NCI-H1694 (cell line): ENCODE measurements around the gene C10orf67.
"Not testable (repeated sequence)": the region's sequence is repeated elsewhere in the genome, so short reads cannot be mapped to it uniquely, and the experiment has no call there.

Experiments used
- DNase-seq: peaks from one replicate; lab custom pipeline; 2025; lab: John Stamatoyannopoulos, UW

C10orf67 gene

DNA sequence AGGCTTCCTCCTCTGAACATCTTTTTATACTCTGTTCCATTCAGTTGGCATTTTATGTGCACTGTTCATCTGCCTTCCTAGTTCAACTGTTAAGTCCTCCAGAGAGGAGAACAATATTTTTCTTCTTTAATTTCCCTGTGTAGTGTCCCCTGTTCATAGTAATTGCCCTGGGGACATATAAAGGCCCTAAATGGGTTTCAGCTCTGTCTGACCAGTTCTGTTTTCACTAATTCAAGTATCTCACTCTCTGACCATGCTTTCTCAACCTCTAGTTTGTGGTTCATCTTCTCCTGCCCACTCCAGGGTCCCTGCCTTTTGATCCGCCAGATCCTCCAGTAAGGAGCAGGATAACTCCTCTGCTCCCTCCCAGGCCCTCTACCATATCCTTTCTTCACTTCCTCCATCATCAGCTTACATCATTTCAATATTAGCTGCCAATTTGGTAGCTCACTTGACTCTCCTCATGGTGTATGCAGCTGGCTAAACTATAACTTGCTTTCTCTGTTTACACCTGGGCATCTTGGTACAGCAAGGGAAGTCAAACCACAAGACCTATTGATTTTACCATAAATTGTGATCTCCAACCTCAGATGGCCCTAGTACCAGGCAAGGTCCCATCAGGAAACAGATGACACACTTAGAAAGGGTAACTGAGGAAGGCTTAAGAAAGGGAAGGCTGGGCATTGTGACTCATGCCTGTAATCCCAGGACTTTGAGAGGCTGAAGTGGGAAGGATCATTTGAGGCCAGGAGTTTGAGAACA is 17.7 kb upstream of the C10orf67 start:
- DNase-seq: no peak

DNA sequence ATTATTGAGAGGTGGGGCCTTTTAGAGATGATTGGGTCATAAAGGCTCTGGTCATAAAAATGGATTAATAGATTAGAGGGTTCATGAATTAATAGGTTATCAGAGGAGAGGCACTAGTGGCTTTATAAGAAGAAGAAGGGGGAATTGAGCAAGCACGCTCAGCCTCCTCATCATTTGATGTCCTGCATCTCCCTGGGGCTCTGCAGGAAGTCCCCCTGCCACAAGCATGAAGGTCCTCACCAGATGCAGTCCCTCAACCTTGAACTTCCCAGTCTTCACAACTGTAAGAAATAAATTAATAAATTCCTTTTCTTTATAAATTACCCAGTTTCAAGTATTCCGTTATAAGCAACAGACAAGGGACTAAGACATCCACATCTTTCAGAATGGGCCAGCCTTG is 17.1 kb upstream of the C10orf67 start:
- no peak for DNase-seq

DNA sequence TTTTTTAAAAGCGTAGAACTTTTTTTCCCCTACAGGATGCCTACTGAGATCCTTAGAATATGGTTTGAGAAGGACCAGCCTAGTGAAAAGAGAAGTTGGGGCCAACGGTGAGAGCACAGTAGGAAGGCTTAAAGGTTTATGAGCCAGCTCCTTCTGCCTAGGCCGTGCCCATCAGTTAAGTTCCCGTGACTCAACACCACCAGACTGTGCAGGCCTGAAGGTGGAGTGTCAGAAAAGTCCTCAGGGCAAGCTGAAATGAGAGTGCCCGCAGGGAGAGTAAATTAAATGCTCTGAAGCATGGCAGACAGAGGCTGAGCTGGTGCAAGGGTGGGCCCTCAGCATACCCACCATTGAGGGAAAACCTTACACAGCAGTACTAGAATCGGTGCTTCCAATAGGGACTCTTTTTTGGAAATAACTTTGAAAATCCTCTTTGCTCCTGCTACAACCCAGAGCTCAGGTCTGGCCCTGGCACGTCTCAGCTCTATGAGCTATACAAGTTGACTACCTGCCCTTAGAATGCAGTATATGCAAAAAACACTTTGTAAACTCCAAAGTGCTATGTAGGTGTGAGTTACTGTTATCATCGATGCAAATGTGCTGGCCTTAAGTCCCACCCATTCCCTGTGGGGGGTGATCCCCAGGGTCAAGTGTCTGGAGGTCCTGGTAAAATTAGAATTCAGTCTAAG is 15.2 kb upstream of the C10orf67 start:
- no peak for DNase-seq

DNA sequence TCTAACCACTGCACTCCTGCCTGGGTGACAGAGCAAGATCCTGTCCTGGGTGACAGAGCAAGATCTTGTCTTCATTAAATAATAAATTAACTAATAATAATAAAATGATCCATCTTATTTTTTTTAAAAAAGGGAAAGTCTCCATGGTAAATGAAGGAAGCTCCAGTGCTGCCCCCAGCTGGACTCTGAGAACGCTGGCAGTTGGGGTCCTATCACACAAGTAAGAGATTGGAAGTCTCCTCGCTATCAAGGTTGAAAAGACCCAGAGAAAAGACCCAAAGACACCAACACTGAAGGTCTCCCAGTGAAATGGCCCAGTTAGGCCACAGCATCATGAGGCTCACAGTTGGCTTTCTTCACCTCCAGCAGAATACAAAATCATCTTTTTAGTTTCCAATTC is 13.8 kb upstream of the C10orf67 start:
- no peak for DNase-seq

DNA sequence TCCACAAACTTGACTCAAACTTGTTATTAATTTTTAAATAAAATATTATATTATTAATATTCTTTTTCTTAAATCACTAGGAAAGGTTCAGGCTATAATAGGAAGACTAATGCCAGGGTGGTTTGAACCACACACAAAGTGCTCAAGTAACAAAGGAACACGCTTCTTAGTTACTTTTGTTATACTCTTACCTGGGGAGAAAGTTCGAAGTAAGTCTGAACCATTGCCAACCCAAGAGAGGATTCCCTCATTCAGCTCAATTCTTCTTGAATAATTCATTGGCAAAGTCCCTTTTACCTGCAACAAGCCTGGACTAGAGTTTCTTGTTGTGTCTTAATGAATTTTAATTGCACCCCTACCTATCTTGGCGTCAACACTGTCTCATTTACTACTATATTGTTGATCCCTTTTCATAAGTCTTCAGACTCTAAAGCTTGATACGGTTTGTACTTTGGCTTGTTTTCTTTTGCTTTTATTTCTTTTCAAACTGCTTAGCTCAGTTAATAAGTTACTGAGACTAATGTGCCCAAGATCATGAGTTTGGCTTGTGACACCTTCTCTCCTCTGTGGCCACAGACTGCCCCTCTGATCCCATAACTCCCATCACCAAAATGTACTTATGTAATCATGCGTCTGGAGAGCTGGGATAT is 10.2 kb upstream of the C10orf67 start:
- DNase-seq: no peak

DNA sequence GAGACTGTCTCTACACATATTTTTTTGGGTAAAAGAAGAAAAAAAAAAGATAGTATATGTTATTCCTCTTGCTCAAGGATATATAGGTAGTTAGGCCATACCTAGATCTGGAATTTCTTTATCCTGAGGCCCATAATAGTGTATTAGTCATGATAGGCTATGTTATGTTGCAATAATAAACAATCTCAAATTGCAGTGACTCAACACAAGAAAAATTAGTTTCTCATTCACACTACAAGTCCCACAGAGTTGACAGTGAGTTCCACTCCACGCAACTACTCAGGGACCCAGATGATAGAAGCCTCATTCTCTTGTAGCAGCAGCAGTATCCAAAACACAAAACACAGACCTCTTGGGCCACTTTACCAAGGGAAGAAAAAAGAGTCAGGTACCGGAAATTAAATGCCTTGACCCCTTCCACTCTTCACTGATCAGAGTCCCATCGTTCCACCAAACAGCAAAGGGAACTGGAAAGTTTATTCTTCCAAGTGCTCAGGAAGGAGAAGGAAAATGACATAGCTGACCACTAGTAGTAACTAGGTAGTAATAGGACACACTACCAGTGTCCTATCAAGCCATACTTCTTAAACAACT is 7.4 kb upstream of the C10orf67 start:
- no peak for DNase-seq

DNA sequence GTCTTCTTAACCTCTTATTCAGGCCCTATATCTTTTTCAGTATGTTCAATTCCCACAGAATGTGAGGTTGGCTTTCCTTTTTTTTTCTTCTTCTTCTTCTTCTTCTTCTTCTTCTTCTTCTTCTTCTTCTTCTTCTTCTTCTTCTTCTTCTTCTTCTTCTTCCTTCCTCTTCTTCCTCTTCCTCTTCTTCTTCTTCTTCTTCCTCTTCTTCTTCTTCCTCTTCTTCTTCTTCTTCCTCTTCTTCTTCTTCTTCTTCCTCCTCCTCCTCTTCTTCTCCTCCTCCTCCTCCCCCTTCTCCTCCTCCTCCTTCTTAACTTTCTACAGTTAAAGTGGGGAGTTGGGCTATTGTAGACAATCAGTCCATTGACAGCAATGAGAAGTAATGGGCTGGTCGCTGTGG is 6.1 kb upstream of the C10orf67 start:
- not testable (repeated sequence) for DNase-seq

DNA sequence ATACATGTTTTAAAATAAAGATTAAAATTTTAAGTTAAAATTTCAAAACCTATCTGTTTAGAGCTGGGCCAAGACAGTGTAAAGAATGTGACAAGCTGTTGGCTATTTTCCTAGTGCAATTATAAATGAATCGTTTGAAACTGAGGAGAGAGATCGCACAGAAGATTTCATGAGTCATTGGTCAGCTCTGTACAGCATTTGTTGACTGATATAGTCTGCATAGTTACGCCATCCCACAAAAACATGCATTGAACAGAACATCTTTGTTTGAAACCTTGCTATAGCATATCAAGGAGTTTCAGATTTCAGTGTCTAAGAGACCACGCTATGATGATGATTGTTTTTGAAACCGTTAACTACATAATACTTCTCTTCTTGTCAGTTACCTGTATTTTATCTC is 1.3 kb upstream of the C10orf67 start:
- no peak for DNase-seq

DNA sequence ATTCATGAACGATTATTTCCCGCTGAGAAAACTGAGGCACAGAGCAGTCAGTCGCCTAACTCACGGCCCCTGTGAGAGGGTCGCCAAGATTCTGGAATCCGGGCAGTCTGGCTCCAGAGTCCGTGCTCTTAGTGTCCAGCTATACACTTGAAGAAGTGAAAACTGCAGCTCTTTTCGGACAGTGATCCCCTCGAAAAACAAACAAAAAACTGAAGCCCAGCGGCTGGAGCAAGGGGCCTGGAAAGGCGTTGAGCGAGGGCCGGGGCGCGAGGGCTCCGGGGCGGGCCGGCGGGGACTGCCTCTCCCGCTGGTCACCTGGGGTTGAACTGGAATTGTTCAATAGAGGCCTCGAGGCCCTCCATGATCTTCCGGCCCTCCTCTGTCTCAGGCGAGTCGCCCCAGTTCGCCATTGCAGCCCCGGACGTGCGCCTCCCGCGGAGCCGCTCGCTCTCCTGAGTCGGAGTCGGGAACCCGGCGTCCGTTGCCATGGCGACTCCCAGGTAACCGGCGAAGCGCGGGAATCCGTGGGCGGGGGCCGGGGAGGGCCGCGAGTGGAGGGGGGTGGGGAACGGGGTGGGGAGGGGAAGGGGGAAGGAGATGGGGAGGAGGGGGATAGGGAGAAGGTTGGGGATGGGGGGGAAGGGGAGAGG is 881 bp downstream of the C10orf67 start:
- no peak for DNase-seq

DNA sequence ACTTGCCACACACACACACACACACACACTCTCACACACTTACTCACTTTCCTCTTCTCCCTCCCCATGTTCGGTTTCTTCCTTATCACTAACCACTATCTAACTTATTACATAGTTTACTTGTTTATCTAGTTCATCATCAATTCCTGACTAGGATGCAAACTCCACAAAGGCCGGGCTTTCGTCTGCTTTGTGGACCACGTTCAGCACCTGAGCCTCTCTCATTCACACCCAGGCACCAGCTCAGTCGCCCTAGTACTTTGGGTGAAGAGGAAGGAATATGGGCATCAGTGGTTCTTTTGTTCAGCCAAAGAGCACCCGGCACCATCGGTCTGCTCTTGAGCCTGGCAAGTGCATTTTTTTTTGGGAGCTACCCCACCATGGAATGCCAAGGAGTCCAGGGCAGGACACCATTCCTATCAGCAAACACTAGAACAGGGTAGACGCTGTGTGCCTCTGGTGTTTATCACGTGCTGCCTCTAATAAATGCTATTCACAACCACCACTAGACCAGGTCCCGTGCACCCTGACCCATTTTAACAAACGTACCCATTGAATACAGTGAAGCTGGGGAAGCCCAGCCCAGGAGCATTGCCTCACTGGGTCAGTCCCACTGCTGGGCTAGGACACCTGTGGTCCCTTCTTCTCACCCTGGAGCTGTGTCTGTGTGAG is 2.2 kb downstream of the C10orf67 start:
- DNase-seq: no peak

DNA sequence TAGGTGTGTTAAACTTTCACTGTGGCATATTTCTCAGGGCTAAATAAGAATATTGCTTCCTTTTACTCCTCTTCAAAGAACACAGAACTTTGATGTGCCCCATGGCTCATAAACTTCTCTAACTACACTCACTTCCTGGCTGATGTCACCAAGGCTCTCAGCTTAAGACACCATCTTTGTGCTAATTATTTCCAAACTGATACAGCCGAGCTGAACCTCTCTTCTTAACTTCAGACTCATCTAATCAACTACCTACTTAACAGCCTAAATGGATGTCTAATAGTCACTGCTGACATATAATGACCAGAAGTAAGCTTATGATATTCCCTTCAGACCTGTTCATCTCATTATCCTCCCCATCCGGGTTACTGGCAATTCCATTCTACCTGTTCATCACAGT is 3.6 kb downstream of the C10orf67 start:
- DNase-seq: no peak

DNA sequence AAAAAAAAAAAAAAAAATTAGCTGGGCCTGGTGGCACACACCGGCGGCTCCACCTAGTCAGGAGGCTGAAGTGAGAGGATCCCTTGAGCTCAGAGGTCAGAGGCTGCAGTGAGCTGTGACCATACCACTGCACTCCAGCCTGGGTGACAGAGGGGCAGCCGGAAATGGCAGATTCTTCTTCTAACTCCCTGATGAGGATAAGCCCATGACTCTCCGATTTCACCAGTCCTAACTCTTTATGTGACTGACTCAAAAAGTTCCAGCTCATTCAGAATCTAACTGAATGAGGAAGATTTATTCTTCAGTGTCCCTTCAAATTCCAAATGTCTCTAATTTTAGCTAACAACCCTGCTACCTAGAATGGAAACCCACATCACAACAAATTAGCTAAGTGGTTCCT is 4.2 kb downstream of the C10orf67 start:
- no peak for DNase-seq

DNA sequence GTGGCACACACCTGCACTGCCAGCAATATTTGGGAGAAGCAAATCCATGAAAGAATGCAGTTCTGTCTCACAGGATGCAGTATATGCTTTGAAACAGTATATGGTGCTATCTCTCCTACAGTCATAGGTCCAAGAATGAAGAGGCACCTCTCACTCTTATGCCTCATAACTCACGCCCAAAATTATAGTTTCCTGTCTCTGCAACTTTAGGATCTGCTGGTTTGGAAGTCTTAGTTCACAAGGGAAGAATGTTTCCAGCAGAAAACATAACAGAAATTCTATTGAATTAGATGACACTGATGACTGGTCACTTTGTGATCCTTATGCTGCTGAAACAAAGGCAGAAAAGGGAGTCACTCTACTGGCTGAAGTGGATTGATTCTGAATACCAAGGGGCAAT is 5.7 kb downstream of the C10orf67 start:
- no peak for DNase-seq

DNA sequence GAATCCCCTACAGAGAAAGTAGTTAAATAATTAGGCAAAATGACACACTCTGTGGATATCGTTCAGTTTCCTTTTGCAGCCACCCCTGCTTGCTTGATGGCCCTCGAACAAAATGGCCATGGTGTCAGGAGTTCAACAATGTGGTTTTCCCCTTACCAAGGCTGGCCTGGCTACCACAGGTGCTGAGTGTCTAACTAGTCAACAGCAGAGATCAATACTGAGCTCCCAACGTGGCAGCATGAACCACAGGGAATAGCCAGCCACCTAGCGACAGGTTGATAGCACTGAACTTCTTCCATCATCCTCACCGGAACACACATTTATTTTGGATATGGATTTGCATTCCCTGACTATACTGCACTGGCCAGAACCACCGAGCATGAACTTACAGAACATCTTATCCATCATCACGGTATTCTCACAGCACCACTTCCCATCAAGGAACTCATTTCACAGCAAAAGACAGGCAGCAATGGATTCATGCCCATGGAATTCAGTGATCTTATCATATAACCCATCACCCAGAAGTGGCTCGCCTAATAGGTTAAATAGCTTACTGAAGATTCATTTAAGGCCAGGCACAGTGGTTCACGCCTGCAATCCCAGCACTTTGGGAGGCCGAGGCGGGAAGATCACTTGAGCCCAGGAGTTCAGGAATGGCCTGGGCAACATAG is 6.3 kb downstream of the C10orf67 start:
- DNase-seq: no peak

DNA sequence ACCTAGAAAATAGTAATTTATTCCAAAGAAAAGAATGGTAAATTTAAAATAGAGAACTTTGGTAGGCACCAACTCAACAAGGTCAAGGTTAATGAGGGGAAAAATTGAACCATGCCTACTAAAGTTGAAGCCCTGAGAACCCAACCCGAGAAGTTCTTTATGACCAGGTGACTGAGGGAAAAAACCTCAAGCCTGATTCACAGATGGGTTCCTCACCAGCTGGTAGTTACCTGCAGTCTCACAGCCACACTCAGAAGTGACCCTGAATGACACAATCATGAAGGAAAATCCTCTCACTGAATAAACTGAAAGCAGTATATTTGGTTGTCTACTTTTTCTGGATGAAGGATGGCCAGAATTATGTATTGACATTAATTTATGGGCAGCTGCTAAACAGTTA is 7.0 kb downstream of the C10orf67 start:
- no peak for DNase-seq

DNA sequence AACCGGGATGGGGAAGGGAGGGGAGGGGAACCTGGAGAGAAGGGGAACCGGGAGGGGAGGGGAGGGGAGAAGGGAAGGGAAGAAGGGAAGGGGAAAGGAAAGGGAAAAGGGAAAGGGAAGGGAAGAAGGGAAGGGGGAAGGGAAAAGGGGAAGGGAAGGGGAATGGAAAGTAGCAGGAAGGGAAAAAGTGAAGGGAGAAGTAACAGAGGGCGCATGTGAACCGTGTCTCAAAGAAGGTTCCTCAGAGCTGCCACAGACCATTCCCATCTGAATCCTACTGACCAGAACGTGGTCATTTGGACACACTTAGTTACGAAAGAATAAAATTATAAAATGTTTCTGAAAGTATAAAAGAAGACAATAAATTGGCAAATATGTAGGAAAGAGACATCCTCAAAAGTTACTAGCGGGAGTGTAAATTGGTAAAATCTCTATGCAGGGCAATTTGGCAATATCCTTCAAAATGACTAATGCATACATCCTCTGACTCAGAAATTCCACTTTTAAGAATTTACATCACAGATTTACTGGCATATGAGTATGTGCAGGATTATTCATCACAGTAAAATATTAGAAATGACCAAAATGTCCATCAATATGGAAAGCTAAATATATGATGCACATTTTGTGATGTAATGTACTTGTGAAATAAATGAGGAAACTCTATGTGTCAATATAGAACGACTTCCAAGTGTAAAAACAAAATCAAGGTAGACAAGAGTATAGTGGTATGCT is 12.9 kb downstream of the C10orf67 start:
- no peak for DNase-seq

DNA sequence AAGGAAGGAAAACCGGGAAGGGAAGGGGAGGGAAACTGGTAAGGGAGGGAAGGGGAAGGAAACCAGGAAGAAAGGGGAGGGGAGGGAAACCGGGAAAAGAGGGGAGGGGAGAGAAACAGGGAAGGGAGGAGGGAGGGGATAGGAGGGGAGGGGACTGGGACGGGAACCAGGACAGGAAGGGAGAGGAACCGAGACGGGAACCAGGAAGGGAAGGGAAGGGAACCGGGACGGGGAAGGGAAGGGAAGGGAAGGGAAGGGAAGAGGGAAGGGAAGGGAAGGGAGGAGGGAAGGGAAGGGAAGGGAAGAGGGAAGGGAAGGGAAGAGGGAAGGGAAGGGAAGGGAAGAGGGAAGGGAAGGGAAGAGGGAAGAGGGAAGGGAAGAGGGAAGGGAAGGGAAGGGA is 13.6 kb downstream of the C10orf67 start:
- DNase-seq: no peak

DNA sequence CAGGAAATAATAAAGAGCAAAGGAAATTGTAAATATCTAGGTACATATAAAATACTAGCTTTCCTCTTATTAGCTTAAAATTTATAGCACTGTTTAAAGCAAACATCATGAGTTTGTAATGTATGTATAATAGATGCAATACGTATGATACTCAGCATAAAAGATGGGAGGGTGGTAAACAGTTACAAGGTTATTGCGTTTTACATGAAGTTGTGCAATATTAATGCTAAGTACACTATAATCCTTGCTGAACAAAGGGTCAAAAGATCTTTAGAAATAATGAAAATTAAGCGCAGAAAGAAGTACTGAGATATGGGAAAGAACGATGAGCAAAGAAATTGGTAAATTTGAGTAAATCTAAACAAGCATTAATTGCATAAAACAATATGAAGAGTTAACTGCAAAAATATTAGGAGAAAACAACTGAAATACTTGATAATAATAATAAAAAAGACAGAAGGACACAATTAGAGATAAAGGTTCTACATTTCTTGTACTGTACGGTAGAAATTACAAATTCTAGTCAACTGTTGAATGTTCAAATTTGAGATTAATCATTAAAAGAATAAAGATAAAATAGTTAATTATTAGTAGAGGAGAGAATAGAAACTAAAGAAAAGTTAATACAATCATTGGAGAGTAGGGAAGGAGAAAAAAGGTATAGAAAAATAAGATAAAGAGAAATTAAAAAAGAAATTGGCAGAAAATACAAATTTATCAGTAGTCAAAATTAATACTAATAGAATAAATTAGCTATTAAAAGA is 17.9 kb downstream of the C10orf67 start:
- DNase-seq: no peak

DNA sequence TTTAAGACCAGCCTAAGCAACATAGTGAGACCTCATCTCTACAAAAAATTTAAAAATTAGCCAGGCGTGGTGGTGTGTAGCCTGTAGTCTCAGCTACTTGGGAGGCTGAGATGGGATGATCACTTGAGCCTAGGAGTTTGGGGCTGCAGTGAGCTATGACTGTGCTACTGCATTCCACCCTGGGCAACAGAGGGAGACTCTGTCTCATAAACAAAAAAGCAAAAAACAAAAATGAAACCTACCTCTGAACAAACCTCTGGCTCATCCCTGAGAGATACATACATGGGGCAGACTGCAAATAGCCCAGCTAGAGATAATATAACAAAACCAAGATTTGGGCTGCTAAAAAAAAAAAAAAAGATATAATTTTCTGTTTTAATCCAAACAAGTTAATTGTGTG is 19.5 kb downstream of the C10orf67 start:
- DNase-seq: no peak

DNA sequence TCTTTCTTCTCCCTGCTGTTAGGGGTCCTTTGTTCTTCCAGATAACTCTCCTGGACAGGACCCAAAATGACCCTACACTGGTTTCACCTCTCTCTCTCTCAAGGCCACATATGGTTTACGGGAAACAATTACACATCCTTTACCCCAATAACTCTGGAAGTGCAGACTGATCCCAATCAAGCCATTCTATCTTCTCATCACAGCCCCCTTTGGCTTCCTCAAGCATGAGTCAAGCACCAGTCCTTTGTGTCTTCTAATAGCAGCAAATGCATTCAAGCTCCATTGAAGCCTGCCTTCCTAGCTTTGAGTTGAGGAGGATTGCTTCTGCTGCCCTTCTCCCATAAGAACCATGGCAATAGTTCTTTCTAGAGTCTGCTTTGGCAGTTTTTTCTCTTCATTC is 20.2 kb downstream of the C10orf67 start:
- DNase-seq: no peak
